ENCODE data around the gene MACROD1. TPM values are rescaled to one million over a fixed set of nuclear protein-coding genes. Genes with fewer than 3 reads are reported as not detected.

The MACROD1 gene
- total RNA-seq, 1 donor from 2014 or later = 3.4 TPM

DNA sequence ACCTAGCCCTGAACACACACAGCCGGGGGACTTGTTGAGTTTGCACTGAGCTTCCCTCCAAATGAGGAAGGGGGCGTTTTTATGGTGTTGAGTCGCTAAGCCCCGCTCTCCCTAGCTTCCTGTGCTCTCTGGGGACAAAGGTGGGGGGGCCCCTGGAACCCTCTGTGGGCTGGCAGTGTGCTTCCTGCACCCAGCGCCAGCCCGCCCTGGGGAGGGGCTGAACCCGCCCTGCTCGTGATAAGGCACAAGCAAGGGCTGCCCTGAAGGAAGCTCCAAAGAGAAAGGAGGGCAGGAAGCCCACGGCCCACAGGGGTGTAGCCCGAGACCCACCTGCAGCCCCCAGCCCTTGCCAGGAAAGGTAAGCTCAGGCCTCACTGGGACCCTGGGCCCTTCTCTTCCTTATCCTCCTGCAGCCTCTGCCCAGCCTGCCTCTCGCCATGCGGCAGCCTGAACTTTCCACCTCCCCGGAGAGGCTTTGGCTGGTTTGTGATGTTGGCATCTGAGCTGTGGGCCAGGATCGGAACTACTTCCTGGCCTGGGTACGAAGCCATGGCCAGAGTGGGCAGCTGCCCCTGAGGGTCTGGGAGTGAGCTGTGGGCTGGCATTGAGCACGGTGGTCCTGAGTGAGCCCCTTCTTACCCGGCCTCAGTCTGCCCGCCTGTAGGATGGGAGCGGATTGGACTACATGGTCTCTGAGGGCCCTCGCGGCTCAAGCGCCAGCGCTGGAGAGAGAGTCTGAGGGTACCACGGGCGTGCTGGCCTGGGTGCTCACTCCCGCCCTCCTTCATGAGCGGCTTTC is 40.7 kb upstream of the MACROD1 start, which contains the start of gene FERMT3:
Gene FERMT3 (plus strand): TSS at position 265 of the 799 bp plus-strand sequence. CDS start 644 bp downstream, outside the sequence.
- H3K4me1 ChIP-seq (ENCODE audit: insufficient read depth, low read length) = peaks cover 25% of the 10 kb centered on the region
- no peak within 1 kb of the TSS for H3K4me3 ChIP-seq (ENCODE audit: insufficient read depth, low read depth, low read length)
- TF ChIP-seq, protein P1, sequence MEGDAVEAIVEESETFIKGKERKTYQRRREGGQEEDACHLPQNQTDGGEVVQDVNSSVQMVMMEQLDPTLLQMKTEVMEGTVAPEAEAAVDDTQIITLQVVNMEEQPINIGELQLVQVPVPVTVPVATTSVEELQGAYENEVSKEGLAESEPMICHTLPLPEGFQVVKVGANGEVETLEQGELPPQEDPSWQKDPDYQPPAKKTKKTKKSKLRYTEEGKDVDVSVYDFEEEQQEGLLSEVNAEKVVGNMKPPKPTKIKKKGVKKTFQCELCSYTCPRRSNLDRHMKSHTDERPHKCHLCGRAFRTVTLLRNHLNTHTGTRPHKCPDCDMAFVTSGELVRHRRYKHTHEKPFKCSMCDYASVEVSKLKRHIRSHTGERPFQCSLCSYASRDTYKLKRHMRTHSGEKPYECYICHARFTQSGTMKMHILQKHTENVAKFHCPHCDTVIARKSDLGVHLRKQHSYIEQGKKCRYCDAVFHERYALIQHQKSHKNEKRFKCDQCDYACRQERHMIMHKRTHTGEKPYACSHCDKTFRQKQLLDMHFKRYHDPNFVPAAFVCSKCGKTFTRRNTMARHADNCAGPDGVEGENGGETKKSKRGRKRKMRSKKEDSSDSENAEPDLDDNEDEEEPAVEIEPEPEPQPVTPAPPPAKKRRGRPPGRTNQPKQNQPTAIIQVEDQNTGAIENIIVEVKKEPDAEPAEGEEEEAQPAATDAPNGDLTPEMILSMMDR (IDR thresholded peaks at IDR 0.05; ENCODE audit: insufficient read depth, low read depth, low read length) = no peak
- TF ChIP-seq EZH2 (IDR thresholded peaks at IDR 0.05; ENCODE audit: insufficient read depth, low read length) = no peak
- FAIRE-seq (no peak), DNase-seq (ENCODE audit: low read depth) (no peak)
- no peaks in the 10 kb centered on the region for H3K27me3 ChIP-seq (ENCODE audit: insufficient read depth, low read length)
- peaks cover 25% of the 10 kb centered on the region for H4K20me1 ChIP-seq (ENCODE audit: insufficient read depth, low read length)
- H3K27ac ChIP-seq (ENCODE audit: low read depth, low read length) = peak within 1 kb of the TSS; percentile 65
- H3K4me2 ChIP-seq (ENCODE audit: low read length) = peak within 1 kb of the TSS; percentile 75
- H3K36me3 ChIP-seq (ENCODE audit: insufficient read depth, low read length) = peaks cover 27% of the 10 kb centered on the region
- H3K27ac Mint-ChIP-seq (ENCODE audit: unreplicated experiment) = peak within 1 kb of the TSS; percentile 78
- no peaks in the 10 kb centered on the region for H3K9me3 Mint-ChIP-seq (ENCODE audit: unreplicated experiment)
- H3K4me3 Mint-ChIP-seq (ENCODE audit: unreplicated experiment) = no peak within 1 kb of the TSS
- H3K36me3 Mint-ChIP-seq (ENCODE audit: low read depth, unreplicated experiment) = peaks cover 22% of the 10 kb centered on the region
- H3K27me3 Mint-ChIP-seq (ENCODE audit: low read depth, unreplicated experiment) = no peaks in the 10 kb centered on the region
- H3K9me3 ChIP-seq (ENCODE audit: insufficient read depth, low read depth, low read length) = no peaks in the 10 kb centered on the region
- no peak within 1 kb of the TSS for H2AFZ ChIP-seq (ENCODE audit: low read depth, low read length)
- H3K4me1 Mint-ChIP-seq (ENCODE audit: low read depth, unreplicated experiment) = peaks cover 21% of the 10 kb centered on the region
- no peaks in the 10 kb centered on the region for H3K79me2 ChIP-seq (ENCODE audit: insufficient read depth, low read length)
- peak within 1 kb of the TSS; percentile 38 for H3K9ac ChIP-seq (ENCODE audit: low read length)

DNA sequence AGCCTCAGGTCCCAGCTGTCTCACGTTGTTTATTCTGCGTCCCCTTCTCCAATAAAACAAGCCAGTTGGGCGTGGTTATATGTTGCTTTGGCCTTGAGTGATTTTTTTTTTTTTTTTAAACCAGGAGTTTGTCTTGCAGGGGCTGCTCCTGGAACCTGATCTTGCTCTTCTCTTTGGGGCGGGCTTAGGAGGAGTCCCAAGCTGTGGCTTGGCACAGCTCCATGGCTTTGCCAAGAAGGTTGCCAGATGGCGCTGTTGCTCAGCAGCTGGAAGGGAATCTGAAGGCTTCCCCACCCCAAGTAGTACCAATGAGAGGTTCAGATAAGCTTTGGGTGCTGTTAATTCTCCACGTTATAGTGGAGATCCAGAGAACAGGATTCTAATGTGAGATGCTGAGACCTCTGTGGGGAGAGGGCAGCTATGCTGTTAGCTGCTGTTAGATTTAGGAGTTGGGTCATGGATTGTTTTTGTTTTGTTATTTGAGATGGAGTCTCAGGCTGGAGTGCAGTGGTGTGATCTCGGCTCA is 38.6 kb upstream of the MACROD1 start:
- peak overlapping the region; percentile 20 for H3K4me2 ChIP-seq (ENCODE audit: low read length)
- peaks cover 25% of the 10 kb centered on the region for H3K4me1 ChIP-seq (ENCODE audit: insufficient read depth, low read length)

More for the DNA sequence above, 38.6 kb upstream of the MACROD1 start:
- H3K36me3 Mint-ChIP-seq (ENCODE audit: low read depth, unreplicated experiment) = peaks cover 23% of the 10 kb centered on the region
- no peaks in the 10 kb centered on the region for H3K27me3 ChIP-seq (ENCODE audit: insufficient read depth, low read length)
- H3K9me3 ChIP-seq (ENCODE audit: insufficient read depth, low read depth, low read length) = no peaks in the 10 kb centered on the region
- FAIRE-seq = peak; percentile 55
- peaks cover 24% of the 10 kb centered on the region for H3K4me1 Mint-ChIP-seq (ENCODE audit: low read depth, unreplicated experiment)
- H3K79me2 ChIP-seq (ENCODE audit: insufficient read depth, low read length) = no peaks in the 10 kb centered on the region
- peaks cover 42% of the 10 kb centered on the region for H4K20me1 ChIP-seq (ENCODE audit: insufficient read depth, low read length)
- peak overlapping the region; percentile 23 for H3K27ac Mint-ChIP-seq (ENCODE audit: unreplicated experiment)
- no peaks in the 10 kb centered on the region for H3K9me3 Mint-ChIP-seq (ENCODE audit: unreplicated experiment)
- no peak overlapping the region for H2AFZ ChIP-seq (ENCODE audit: low read depth, low read length)
- no peak overlapping the region for H3K4me3 ChIP-seq (ENCODE audit: insufficient read depth, low read depth, low read length)
- TF ChIP-seq, protein P1 (IDR thresholded peaks at IDR 0.05; ENCODE audit: insufficient read depth, low read depth, low read length) = peak; percentile 84
- no peak for TF ChIP-seq EZH2 (IDR thresholded peaks at IDR 0.05; ENCODE audit: insufficient read depth, low read length)
- no peak overlapping the region for H3K4me3 Mint-ChIP-seq (ENCODE audit: unreplicated experiment)
- no peak overlapping the region for H3K27ac ChIP-seq (ENCODE audit: low read depth, low read length)
- peak; percentile 88 for DNase-seq (ENCODE audit: low read depth)
- H3K27me3 Mint-ChIP-seq (ENCODE audit: low read depth, unreplicated experiment) = no peaks in the 10 kb centered on the region
- H3K36me3 ChIP-seq (ENCODE audit: insufficient read depth, low read length) = peaks cover 42% of the 10 kb centered on the region
- no peak overlapping the region for H3K9ac ChIP-seq (ENCODE audit: low read length)

Data from astrocyte (in vitro differentiated cells and primary cell).